H1 (cell line): ENCODE measurements around the gene CHST3. TPM values are rescaled to one million over a fixed set of nuclear protein-coding genes. Genes with fewer than 3 reads are reported as not detected.

Experiments used
- BACH1 ChIP-seq: IDR thresholded peaks from 2 replicates; pipeline ENCODE4 v1.6.1; 2012; ENCODE audit warnings: low read length, improper control_type of control experiment
- EZH2 ChIP-seq: fragments of 200-600 bp; sonication (generic); IDR thresholded peaks from 2 replicates; pipeline ENCODE4 v1.7.1; 2012; ENCODE audit warnings: low read depth, mild to moderate bottlenecking, moderate library complexity, low read length, inconsistent platforms; ENCODE audit not compliant: severe bottlenecking
- JUND ChIP-seq: IDR thresholded peaks from 2 replicates; pipeline ENCODE4 v1.6.1; 2011; ENCODE audit warnings: mild to moderate bottlenecking, improper control_type of control experiment, low read length
- KDM4A ChIP-seq: IDR thresholded peaks from one replicate; pipeline ENCODE4 v1.7.1; 2012; ENCODE audit warnings: low read depth, mild to moderate bottlenecking, moderate library complexity, low read length, inconsistent platforms; ENCODE audit not compliant: severe bottlenecking
- polyA plus RNA-seq, 7 experiments: library from polyadenylated mRNA; depleted of rRNA in 3 of 7; stranded (reverse) in 5 of 7; unstranded in 2 of 7; fragments of >200 nt in 5 of 7; fragments of 200-250 nt in 2 of 7; gene quantifications; 1 replicate in 5 of 7; 2 replicates in 1 of 7; 4 replicates in 1 of 7; pipeline versions ENCODE4 v1.2.1 to v1.2.3, GENCODE V29; 2011 to 2013; ENCODE audit warnings: missing spikeins in 2 of 7, mixed read lengths in 2 of 7
- total RNA-seq: library from RNA; stranded (reverse); fragmentation: NEBNext Ultra II Directional; extraction: Animal tissue kit (Norgen Biotek cat#: 25700); gene quantifications from 2 replicates; pipeline ENCODE4 v1.2.1, GENCODE V29; 2021
- TF ChIP-seq, protein P1 (sequence below): fragments of 300-600 bp; sonication (generic); IDR thresholded peaks from 2 replicates; pipeline ENCODE4 v1.7.1; 2012; ENCODE audit warnings: low read length, moderate library complexity, mild to moderate bottlenecking, inconsistent platforms; ENCODE audit not compliant: insufficient replicate concordance
- TF ChIP-seq, protein P2 (sequence below): IDR thresholded peaks from 2 replicates; pipeline ENCODE4 v1.6.1; 2012; ENCODE audit warnings: inconsistent platforms

The CHST3 gene
- total and polyA plus RNA-seq, 2 of the 8 experiments (the other 6 are each of a cell fraction or from before 2014, with no cell fraction given): 2.0 to 5.8 TPM

DNA sequence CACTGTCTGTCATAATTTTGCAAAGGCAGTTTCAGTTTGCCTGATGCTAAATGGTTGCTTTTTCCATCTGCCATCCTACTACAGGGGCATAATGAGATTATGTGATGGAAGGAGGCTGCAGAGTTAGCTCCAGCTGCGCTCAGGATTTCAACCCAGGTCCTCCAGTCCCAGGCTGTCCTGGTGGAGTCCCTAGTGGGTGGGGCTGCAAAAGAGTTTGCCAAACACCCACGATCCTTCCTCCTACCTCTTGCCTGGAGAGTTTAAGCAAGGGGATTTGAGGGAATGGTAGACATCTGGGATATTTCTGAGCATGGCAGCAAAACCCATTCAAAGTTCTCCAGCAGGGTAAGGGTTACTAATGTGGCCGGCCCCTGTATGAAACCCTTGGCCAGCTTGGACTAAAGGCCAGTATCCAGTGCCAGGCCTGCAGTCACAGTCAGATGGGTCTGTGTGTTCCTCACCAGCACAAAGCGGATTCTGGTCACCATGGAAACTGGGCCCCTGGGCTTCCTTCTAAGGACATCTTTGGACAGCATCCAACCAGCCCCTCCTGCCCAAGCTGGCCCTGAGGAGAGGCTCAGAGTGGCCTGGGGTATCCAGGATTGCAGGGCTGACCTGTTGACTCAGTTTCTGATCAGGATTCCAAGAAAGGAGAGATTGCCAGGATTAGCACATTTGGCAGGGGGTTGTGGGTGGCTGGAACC is 42.7 kb upstream of the CHST3 start (continued):
- TF ChIP-seq, protein P1, sequence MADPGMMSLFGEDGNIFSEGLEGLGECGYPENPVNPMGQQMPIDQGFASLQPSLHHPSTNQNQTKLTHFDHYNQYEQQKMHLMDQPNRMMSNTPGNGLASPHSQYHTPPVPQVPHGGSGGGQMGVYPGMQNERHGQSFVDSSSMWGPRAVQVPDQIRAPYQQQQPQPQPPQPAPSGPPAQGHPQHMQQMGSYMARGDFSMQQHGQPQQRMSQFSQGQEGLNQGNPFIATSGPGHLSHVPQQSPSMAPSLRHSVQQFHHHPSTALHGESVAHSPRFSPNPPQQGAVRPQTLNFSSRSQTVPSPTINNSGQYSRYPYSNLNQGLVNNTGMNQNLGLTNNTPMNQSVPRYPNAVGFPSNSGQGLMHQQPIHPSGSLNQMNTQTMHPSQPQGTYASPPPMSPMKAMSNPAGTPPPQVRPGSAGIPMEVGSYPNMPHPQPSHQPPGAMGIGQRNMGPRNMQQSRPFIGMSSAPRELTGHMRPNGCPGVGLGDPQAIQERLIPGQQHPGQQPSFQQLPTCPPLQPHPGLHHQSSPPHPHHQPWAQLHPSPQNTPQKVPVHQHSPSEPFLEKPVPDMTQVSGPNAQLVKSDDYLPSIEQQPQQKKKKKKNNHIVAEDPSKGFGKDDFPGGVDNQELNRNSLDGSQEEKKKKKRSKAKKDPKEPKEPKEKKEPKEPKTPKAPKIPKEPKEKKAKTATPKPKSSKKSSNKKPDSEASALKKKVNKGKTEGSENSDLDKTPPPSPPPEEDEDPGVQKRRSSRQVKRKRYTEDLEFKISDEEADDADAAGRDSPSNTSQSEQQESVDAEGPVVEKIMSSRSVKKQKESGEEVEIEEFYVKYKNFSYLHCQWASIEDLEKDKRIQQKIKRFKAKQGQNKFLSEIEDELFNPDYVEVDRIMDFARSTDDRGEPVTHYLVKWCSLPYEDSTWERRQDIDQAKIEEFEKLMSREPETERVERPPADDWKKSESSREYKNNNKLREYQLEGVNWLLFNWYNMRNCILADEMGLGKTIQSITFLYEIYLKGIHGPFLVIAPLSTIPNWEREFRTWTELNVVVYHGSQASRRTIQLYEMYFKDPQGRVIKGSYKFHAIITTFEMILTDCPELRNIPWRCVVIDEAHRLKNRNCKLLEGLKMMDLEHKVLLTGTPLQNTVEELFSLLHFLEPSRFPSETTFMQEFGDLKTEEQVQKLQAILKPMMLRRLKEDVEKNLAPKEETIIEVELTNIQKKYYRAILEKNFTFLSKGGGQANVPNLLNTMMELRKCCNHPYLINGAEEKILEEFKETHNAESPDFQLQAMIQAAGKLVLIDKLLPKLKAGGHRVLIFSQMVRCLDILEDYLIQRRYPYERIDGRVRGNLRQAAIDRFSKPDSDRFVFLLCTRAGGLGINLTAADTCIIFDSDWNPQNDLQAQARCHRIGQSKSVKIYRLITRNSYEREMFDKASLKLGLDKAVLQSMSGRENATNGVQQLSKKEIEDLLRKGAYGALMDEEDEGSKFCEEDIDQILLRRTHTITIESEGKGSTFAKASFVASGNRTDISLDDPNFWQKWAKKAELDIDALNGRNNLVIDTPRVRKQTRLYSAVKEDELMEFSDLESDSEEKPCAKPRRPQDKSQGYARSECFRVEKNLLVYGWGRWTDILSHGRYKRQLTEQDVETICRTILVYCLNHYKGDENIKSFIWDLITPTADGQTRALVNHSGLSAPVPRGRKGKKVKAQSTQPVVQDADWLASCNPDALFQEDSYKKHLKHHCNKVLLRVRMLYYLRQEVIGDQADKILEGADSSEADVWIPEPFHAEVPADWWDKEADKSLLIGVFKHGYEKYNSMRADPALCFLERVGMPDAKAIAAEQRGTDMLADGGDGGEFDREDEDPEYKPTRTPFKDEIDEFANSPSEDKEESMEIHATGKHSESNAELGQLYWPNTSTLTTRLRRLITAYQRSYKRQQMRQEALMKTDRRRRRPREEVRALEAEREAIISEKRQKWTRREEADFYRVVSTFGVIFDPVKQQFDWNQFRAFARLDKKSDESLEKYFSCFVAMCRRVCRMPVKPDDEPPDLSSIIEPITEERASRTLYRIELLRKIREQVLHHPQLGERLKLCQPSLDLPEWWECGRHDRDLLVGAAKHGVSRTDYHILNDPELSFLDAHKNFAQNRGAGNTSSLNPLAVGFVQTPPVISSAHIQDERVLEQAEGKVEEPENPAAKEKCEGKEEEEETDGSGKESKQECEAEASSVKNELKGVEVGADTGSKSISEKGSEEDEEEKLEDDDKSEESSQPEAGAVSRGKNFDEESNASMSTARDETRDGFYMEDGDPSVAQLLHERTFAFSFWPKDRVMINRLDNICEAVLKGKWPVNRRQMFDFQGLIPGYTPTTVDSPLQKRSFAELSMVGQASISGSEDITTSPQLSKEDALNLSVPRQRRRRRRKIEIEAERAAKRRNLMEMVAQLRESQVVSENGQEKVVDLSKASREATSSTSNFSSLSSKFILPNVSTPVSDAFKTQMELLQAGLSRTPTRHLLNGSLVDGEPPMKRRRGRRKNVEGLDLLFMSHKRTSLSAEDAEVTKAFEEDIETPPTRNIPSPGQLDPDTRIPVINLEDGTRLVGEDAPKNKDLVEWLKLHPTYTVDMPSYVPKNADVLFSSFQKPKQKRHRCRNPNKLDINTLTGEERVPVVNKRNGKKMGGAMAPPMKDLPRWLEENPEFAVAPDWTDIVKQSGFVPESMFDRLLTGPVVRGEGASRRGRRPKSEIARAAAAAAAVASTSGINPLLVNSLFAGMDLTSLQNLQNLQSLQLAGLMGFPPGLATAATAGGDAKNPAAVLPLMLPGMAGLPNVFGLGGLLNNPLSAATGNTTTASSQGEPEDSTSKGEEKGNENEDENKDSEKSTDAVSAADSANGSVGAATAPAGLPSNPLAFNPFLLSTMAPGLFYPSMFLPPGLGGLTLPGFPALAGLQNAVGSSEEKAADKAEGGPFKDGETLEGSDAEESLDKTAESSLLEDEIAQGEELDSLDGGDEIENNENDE: no peak
- TF ChIP-seq, protein P2, sequence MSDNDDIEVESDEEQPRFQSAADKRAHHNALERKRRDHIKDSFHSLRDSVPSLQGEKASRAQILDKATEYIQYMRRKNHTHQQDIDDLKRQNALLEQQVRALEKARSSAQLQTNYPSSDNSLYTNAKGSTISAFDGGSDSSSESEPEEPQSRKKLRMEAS: no peak
- TF ChIP-seq EZH2 (no peak), BACH1 (no peak), KDM4A (no peak), JUND (no peak)
- TF ChIP-seq, all 59 proteins: peak for 0
